Subcutaneous abdominal adipose tissue (tissue), 5 donors: ENCODE measurements around the gene MEG3.

Source experiments
- H3K27ac ChIP-seq: one replicate; pipeline ENCODE4 v1.7.0; 2013; ENCODE audit warnings: low read depth, mild to moderate bottlenecking, inconsistent platforms, low read length, moderate library complexity
- H3K27me3 ChIP-seq, 5 donors: one replicate each; pipeline ENCODE4 v1.7.0; 2013; ENCODE audit warnings: low read length in 5 of 5, inconsistent platforms in 1 of 5; ENCODE audit not compliant: control insufficient read depth in 5 of 5, insufficient read depth in 4 of 5
- H3K36me3 ChIP-seq, 5 donors: one replicate each; pipeline ENCODE4 v1.7.0; 2013; ENCODE audit warnings: low read length in 5 of 5; ENCODE audit not compliant: control insufficient read depth in 5 of 5, insufficient read depth in 5 of 5
- H3K4me1 ChIP-seq, 5 donors: one replicate each; pipeline ENCODE4 v1.7.0; 2013; ENCODE audit warnings: low read length in 5 of 5, mild to moderate bottlenecking in 3 of 5, moderate library complexity in 1 of 5; ENCODE audit not compliant: control insufficient read depth in 5 of 5, insufficient read depth in 5 of 5
- H3K4me3 ChIP-seq, 5 donors: one replicate each; pipeline ENCODE4 v1.7.0; 2013; ENCODE audit warnings: low read length in 5 of 5, low read depth in 1 of 5
- H3K9ac ChIP-seq, 5 donors: one replicate each; pipeline ENCODE4 v1.7.0; 2013; ENCODE audit warnings: low read length in 5 of 5, mild to moderate bottlenecking in 4 of 5, moderate library complexity in 3 of 5
- H3K9me3 ChIP-seq, 5 donors: one replicate each; pipeline ENCODE4 v1.7.0; 2013; ENCODE audit warnings: low read length in 5 of 5; ENCODE audit not compliant: control insufficient read depth in 5 of 5
- donor health status: healthy.
- donor health status: healthy.
- donor health status: healthy.
- donor health status: healthy.
- donor health status: healthy.

The MEG3 gene

GRCh38 chr14:100884456-100884855 lies 58.5 kb downstream of the MEG3 start:
- Histone ChIP-seq H3K9ac (no peak overlapping the region), H3K27ac (no peak overlapping the region), H3K4me1 (no peaks in the 10 kb centered on the region), H3K9me3 (peaks cover 0 to 22% (median 6%) of the 10 kb centered on the region in 5 donors), H3K36me3 (peaks cover 0 to 2% (median 2%) of the 10 kb centered on the region in 5 donors), H3K4me3 (no peak overlapping the region), H3K27me3 (peaks cover 0 to 9% (median 0%) of the 10 kb centered on the region in 5 donors)

GRCh38 chr14:100885196-100885595 lies 59.3 kb downstream of the MEG3 start:
- Histone ChIP-seq H3K27ac (no peak overlapping the region), H3K9ac (no peak overlapping the region), H3K36me3 (peaks cover 0 to 2% (median 2%) of the 10 kb centered on the region in 5 donors), H3K4me1 (no peaks in the 10 kb centered on the region), H3K27me3 (peaks cover 0 to 10% (median 0%) of the 10 kb centered on the region in 5 donors), H3K4me3 (no peak overlapping the region), H3K9me3 (peaks cover 0 to 22% (median 6%) of the 10 kb centered on the region in 5 donors)

DNA sequence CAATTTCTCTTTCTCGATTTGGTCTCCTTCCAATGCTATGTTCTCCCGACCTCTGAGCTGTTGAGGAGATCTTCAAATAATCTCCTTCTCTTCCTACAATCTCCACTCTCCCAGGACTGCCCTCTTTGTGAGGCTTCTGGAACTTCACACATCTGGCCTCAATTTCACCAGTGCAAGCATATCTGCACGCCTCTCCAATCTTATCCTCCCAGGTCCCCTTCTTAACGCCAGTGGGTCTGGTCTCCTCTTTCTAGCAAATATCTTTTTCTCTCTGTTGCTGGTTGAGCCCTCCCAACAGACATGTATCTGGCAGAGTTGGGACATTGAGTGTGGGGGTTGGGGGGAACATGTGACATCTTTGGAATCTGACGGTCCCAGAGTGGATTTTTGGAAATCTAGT lies 59.7 kb downstream of the MEG3 start:
- H3K4me1 ChIP-seq, result no peaks in the 10 kb centered on the region
- no peak overlapping the region for H3K27ac ChIP-seq
- H3K4me3 ChIP-seq, result no peak overlapping the region
- peaks cover 0 to 22% (median 6%) of the 10 kb centered on the region in 5 donors for H3K9me3 ChIP-seq
- peaks cover 0 to 10% (median 0%) of the 10 kb centered on the region in 5 donors for H3K27me3 ChIP-seq
- peaks cover 0 to 2% (median 2%) of the 10 kb centered on the region in 5 donors for H3K36me3 ChIP-seq
- no peak overlapping the region for H3K9ac ChIP-seq

GRCh38 chr14:100887728-100888335 lies 61.9 kb downstream of the MEG3 start:
- Histone ChIP-seq H3K4me1 (no peaks in the 10 kb centered on the region), H3K4me3 (no peak overlapping the region), H3K36me3 (peaks cover 0 to 2% (median 2%) of the 10 kb centered on the region in 5 donors), H3K27me3 (peaks cover 0 to 24% (median 2%) of the 10 kb centered on the region in 5 donors), H3K9ac (no peak overlapping the region), H3K9me3 (peaks cover 0 to 6% (median 0%) of the 10 kb centered on the region in 5 donors), H3K27ac (no peak overlapping the region)

DNA sequence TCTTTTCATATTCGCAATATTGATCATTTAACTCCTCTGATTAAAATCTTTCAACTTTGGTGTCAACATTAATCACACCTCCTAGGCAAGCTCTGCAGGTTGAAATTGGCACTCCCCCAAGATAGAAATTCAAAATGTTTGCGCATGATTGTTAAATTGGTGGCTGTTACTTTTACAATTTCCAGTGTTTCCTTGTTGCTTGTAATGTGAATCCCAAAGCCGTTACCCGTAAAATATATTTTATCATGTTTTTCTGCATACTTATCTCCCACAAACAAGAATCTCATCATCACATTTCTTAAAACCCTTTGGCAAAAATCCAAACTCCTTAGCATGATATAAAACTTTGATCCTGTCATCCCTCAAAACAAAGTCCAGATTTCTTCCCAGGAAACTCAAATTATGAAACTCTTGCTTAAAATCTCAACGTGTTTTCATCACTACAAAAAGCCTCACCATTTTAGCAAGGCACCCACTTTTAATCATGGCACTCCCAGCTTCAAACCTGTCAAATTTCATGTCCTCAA lies 62.9 kb downstream of the MEG3 start:
- H3K4me1 ChIP-seq, result no peaks in the 10 kb centered on the region
- no peak overlapping the region for H3K9ac ChIP-seq
- peaks cover 0 to 3% (median under 1%) of the 10 kb centered on the region in 5 donors for H3K36me3 ChIP-seq
- no peak overlapping the region for H3K4me3 ChIP-seq
- peaks cover 0 to 22% (median 4%) of the 10 kb centered on the region in 5 donors for H3K27me3 ChIP-seq
- H3K27ac ChIP-seq, result no peak overlapping the region
- H3K9me3 ChIP-seq, result no peaks in the 10 kb centered on the region

DNA sequence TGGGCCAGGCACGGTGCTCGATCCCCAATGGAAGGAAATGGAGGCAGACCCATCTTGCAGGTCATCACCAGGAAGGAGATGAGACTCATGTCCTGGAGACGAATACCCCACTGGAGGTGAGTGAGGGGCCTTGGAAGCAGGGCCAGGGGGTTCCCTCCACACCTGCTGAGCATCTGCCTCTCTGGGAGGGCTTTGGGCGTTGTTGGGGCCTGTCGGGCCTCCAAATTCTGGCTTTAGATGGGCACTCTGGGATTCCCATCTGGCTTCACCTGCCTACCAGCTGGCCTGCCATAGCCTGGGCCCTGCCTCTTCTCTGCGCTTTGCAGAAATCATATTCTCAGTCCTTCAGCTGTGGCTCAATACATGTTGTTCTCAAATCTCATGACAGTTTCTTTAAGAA lies 63.7 kb downstream of the MEG3 start:
- Histone ChIP-seq H3K36me3 (peaks cover 0 to 3% (median 0%) of the 10 kb centered on the region in 5 donors), H3K4me1 (no peaks in the 10 kb centered on the region), H3K27ac (no peak overlapping the region), H3K4me3 (no peak overlapping the region), H3K9me3 (no peaks in the 10 kb centered on the region), H3K9ac (no peak overlapping the region), H3K27me3 (peaks cover 0 to 23% (median 8%) of the 10 kb centered on the region in 5 donors)

- no peak overlapping the region for H3K9ac ChIP-seq
- no peak overlapping the region for H3K27ac ChIP-seq
- no peaks in the 10 kb centered on the region for H3K4me1 ChIP-seq
- no peaks in the 10 kb centered on the region for H3K9me3 ChIP-seq
- H3K4me3 ChIP-seq, result no peak overlapping the region
- H3K27me3 ChIP-seq, result peaks cover 0 to 19% (median 8%) of the 10 kb centered on the region in 5 donors
- H3K36me3 ChIP-seq, result peaks cover 0 to 3% (median 0%) of the 10 kb centered on the region in 5 donors
Observed at GRCh38 chr14:100890061-100890850, 64.3 kb downstream of the MEG3 start.

DNA sequence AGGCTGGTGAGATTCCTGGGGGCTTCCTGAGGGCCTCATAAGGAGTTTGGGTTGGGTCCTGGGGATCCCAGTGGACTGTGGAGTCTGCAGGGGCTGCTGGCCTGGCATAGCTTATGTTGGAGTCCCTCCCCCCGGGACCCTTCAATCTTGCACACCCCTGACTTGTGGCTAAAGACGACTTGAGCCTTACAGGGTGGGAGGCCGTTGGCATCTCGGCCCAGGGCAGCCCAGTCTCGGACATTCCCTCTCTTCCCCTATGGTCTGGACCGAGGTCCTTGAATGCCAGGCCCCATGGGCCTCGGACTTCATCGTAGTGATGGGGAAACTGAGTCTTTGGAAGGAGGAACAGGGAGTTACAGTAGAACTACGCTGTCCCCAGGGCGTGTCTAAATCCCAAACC lies 65.1 kb downstream of the MEG3 start:
- no peaks in the 10 kb centered on the region for H3K9me3 ChIP-seq

GRCh38 chr14:100891501-100892445 lies 65.9 kb downstream of the MEG3 start:
- no peaks in the 10 kb centered on the region for H3K4me1 ChIP-seq
- peaks cover 8 to 23% (median 18%) of the 10 kb centered on the region in 5 donors for H3K27me3 ChIP-seq
- peaks cover 0 to 3% (median 0%) of the 10 kb centered on the region in 5 donors for H3K36me3 ChIP-seq
- no peak overlapping the region for H3K4me3 ChIP-seq
- H3K9ac ChIP-seq, result no peak overlapping the region
- no peak overlapping the region for H3K27ac ChIP-seq
- H3K9me3 ChIP-seq, result no peaks in the 10 kb centered on the region

More for the DNA sequence above, 65.1 kb downstream of the MEG3 start:
- Histone ChIP-seq H3K4me3 (no peak overlapping the region), H3K27ac (no peak overlapping the region), H3K27me3 (peaks cover under 1 to 21% (median 11%) of the 10 kb centered on the region in 5 donors), H3K36me3 (peaks cover 0 to 3% (median 0%) of the 10 kb centered on the region in 5 donors), H3K4me1 (no peaks in the 10 kb centered on the region), H3K9ac (no peak overlapping the region)
